Right lobe of liver (tissue), 4 donors: ENCODE data around the gene FRMD3.

Source experiments
- POLR2A ChIP-seq: fragments of 450-650 bp; IDR thresholded peaks from one replicate; pipeline ENCODE4 v1.6.1; 2017; ENCODE audit warnings: antibody characterized with exemption, mild to moderate bottlenecking
- TF ChIP-seq, protein P1 (sequence below), 4 donors: fragments of 200-600 bp in 3 of 4; fragments of 450-650 bp in 1 of 4; IDR thresholded peaks; one replicate each; pipeline versions ENCODE4 v1.5.1 to v1.8.0; 2016 to 2022; ENCODE audit warnings: antibody characterized with exemption in 4 of 4, mild to moderate bottlenecking in 2 of 4
- donor health status: DM: no; HTN: no; CAD: no.
- donor health status: DM: no; HTN: no; CAD: no.
- donor health status: DM: no; HTN: yes; CAD: no.

GRCh38 chr9:83491995-83492394 is 46.2 kb downstream of the FRMD3 start:
- TF ChIP-seq, protein P1, sequence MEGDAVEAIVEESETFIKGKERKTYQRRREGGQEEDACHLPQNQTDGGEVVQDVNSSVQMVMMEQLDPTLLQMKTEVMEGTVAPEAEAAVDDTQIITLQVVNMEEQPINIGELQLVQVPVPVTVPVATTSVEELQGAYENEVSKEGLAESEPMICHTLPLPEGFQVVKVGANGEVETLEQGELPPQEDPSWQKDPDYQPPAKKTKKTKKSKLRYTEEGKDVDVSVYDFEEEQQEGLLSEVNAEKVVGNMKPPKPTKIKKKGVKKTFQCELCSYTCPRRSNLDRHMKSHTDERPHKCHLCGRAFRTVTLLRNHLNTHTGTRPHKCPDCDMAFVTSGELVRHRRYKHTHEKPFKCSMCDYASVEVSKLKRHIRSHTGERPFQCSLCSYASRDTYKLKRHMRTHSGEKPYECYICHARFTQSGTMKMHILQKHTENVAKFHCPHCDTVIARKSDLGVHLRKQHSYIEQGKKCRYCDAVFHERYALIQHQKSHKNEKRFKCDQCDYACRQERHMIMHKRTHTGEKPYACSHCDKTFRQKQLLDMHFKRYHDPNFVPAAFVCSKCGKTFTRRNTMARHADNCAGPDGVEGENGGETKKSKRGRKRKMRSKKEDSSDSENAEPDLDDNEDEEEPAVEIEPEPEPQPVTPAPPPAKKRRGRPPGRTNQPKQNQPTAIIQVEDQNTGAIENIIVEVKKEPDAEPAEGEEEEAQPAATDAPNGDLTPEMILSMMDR (IDR thresholded peaks at IDR 0.05) = no peak
- no peak for TF ChIP-seq POLR2A
